Astrocyte of the cerebellum (primary cell): ENCODE measurements around the gene TMEM236.

Source experiments
- DNase-seq: peaks from one replicate; pipeline ENCODE4 v3.0.0-alpha.2; 2011; ENCODE audit warnings: low read depth
- H3K4me3 ChIP-seq: 2 replicates; pipeline ENCODE4 v1.5.1; 2011; ENCODE audit warnings: mild to moderate bottlenecking, low read depth, low read length, moderate library complexity
- in situ Hi-C: cut with HindIII; loops from 2 replicates; pipeline ENCODE4 v1.10.0; 2017; ENCODE audit warnings: low sequenced_read_pairs
- TF ChIP-seq, protein P1 (sequence below): IDR thresholded peaks from 2 replicates; pipeline ENCODE4 v1.5.1; 2012; ENCODE audit warnings: low read length, low read depth, moderate library complexity, mild to moderate bottlenecking; ENCODE audit errors: missing control alignments

The TMEM236 gene

DNA sequence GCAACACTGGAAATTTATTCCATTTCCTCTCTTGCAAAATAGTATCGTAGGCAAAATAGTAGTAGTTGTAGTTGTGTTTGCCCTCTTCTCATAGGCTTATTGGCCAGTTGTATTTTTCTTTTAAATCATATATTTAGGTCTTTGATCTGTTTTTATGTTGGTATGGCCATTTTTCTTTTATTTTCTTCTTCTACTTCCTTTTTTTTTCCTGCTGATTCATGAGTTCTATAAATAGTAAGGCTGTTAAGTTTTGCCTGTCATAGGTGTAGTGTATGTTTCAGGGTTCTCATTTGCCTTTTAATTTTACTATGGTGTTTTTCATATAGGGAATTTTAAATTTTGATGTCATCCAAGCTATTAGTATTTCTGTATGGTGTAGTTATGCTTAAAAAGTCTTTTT lies 31.8 kb downstream of the TMEM236 start:
- TF ChIP-seq, protein P1, sequence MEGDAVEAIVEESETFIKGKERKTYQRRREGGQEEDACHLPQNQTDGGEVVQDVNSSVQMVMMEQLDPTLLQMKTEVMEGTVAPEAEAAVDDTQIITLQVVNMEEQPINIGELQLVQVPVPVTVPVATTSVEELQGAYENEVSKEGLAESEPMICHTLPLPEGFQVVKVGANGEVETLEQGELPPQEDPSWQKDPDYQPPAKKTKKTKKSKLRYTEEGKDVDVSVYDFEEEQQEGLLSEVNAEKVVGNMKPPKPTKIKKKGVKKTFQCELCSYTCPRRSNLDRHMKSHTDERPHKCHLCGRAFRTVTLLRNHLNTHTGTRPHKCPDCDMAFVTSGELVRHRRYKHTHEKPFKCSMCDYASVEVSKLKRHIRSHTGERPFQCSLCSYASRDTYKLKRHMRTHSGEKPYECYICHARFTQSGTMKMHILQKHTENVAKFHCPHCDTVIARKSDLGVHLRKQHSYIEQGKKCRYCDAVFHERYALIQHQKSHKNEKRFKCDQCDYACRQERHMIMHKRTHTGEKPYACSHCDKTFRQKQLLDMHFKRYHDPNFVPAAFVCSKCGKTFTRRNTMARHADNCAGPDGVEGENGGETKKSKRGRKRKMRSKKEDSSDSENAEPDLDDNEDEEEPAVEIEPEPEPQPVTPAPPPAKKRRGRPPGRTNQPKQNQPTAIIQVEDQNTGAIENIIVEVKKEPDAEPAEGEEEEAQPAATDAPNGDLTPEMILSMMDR = no peak
- DNase-seq = no peak
- in situ Hi-C loops = no loop called here
- no peak overlapping the region for H3K4me3 ChIP-seq

GRCh38 chr10:17784688-17785087 lies 32.7 kb downstream of the TMEM236 start:
- TF ChIP-seq, protein P1 = no peak
- H3K4me3 ChIP-seq = no peak overlapping the region
- in situ Hi-C loops = no loop called here
- DNase-seq = no peak

GRCh38 chr10:17785276-17785930 lies 33.4 kb downstream of the TMEM236 start:
- DNase-seq = no peak

DNA sequence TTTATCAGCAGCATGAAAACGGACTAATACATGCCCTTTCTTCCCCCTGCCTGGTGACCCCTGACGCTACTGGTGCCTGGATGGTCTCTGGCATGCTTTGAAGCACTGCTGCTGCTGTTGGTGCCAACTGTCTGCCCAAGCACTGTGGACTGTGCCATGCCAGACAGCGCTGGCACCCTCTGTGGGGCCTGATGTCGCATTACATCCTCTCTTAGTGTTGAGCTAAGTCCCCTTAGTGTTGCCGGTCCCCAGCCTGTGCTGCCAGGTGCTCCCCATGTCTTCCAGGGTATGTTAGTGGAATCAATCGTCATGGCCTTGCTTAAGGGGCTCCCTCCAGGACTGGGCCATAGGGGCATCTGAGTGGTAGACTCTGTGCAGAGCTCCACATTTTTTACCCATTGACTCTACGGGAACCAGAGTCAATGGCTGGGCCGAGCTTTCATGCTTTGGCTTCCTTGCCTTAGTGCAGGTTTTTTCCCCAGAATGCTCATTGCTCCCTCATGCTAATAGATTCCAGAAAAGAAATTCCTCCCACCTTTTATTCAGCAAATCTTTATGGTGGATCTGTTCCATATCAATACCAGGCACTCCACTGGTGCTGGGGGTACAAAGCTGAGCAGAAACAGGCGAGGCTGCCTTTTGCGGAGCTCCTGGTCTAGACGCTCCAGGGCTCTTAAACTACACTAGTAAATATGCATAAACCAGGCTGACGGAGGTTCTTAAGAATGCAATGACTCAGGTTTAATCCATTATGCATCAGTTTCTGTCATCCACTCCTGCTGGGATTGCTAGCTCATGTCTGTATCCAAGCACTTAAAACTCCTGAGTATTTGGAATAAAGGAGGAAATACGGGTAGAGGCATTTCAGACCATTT lies 35.3 kb downstream of the TMEM236 start:
- in situ Hi-C loops = no loop called here

More at GRCh38 chr10:17785276-17785930, 33.4 kb downstream of the TMEM236 start:
- in situ Hi-C loops = no loop called here
- no peak overlapping the region for H3K4me3 ChIP-seq
- TF ChIP-seq, protein P1 = no peak

GRCh38 chr10:17788646-17789045 lies 36.6 kb downstream of the TMEM236 start:
- no peak for DNase-seq
- TF ChIP-seq, protein P1 = no peak
- in situ Hi-C loops = no loop called here
- no peak overlapping the region for H3K4me3 ChIP-seq

More for the DNA sequence above, 35.3 kb downstream of the TMEM236 start:
- peak; percentile 96 for DNase-seq
- no peak overlapping the region for H3K4me3 ChIP-seq
- TF ChIP-seq, protein P1 = no peak

GRCh38 chr10:17789396-17789795 lies 37.4 kb downstream of the TMEM236 start:
- TF ChIP-seq, protein P1 = no peak
- H3K4me3 ChIP-seq = no peak overlapping the region
- no peak for DNase-seq
- in situ Hi-C loops = no loop called here
